Esophagus squamous epithelium (tissue), 4 donors: ENCODE results near the gene VSIG10L.

Experiments
- CTCF ChIP-seq, 6 experiments: fragments of 450-650 bp in 4 of 6; fragments of 200-600 bp in 2 of 6; sonication (generic) in 2 of 6; IDR thresholded peaks; one replicate each; pipeline ENCODE4 v1.5.1; 2016 to 2019; ENCODE audit warnings: antibody characterized with exemption in 6 of 6, mild to moderate bottlenecking in 4 of 6, moderate library complexity in 4 of 6
- POLR2A ChIP-seq, 4 donors: fragments of 450-650 bp; IDR thresholded peaks; one replicate each; pipeline ENCODE4 v1.6.1; 2017; ENCODE audit warnings: antibody characterized with exemption in 4 of 4, mild to moderate bottlenecking in 4 of 4, moderate library complexity in 3 of 4

- TF ChIP-seq CTCF (IDR thresholded peaks at IDR 0.05), result no peak
- no peak for TF ChIP-seq POLR2A (IDR thresholded peaks at IDR 0.05)
Observed at GRCh38 chr19:51382004-51382403, 40.1 kb upstream of the VSIG10L start.
